Mucosa of gallbladder (tissue), 1 donor: Measurements from ENCODE around the gene GNAL. TPM values are rescaled to one million over a fixed set of nuclear protein-coding genes. Genes with fewer than 3 reads are reported as not detected.
"Not testable (repeated sequence)": the region's sequence is repeated elsewhere in the genome, so short reads cannot be mapped to it uniquely, and the experiment has no call there.

Experiments used
- DNase-seq: peaks from one replicate; pipeline ENCODE4 v3.0.0-alpha.2; 2020; ENCODE audit warnings: low spot score
- total RNA-seq: library from RNA; stranded (reverse); gene quantifications from one replicate; pipeline ENCODE4 v1.2.1, GENCODE V29; 2021
- donor health status: DM: no; HTN: no; CAD: no.

GNAL gene
- total RNA-seq, 1 donor from 2014 or later: 3.9 TPM

DNA sequence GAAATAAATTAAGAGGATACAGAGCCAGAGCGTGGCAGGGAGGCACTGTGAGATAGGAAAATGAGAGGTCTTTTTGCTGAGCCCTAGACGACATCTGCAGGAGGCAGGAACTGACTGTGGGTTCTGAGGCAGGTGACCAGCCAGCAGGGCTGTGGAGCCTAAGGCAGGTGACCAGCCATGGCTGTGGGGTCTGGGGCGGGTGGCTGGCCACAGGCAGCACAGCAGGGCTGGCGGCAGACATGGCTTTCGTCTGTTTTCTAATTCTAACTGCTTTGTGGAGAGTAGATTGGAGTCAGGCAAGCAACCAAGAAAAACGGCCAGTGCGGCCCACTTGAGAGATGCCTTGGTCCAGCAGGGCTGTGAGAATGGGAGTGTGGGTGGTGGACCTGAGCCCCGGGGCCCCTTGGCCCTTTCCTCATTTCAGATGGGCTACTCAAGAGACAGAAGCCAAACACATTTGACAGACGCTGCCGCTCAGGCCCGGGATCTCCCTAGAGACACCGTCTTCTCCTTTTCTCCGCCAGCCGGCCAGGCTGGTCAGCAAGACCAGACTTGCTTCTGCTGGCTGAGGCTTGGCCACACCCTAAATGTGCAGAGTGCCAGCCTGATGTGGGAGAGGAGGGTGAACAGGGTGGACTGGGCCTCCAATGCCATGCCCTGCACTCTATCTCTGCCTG lies 19.7 kb upstream of the GNAL start:
- DNase-seq: peak; percentile 6

DNA sequence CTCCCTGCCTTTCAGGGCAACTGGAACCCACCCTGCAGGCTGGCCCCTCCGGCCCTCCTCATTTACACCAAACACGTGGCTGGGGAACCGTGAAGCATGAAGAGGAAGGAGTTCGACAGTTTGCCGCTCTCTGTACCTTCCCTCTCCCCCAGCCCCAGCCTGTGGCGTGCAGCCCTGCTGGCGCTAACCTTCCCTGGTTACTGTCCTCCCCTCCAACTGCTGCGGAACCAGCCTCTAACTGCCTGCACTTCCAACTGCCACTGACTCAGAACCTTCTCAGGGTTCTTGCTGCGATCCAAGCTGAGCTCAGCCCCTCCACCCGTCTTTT lies 19.2 kb upstream of the GNAL start:
- peak; percentile 5 for DNase-seq

DNA sequence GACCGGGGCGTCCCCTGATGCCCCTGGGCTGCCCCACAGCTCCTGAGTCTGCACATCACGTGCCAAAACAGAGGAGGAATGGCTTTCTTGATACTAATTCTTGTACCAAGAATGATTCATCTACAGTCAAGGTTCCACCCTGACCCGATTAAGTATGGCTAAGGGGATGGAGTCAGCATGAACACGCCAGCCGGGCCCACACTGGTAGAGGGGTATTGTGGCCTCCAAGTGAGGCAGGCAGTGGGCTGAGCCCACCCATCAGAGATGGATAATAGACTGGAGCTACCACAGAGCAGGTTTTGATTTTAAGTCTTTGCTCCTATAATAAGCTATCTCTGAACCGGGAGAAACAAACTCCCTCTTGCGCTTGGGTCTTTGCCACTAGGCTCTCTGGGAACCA lies 17.9 kb upstream of the GNAL start:
- peak; percentile 5 for DNase-seq

DNA sequence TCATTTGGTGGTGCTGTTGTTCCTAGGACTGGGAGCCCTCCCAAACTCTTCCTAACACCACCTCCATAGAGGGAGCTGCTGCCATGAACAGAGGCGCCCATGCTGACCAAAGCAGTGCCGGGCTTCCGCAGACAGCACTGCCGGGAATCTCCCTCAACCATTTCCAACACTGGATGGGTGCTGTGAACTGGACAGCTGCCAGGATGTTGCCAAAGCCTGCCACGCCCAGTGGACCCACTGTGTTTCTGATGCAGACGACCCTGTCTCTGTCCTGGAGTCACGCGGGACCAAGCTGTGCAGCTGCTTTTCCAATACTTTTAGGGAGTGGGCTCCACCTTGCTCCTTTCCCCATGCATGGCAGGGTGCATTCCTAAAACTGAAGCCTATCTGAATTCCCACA lies 16.9 kb upstream of the GNAL start:
- no peak for DNase-seq

DNA sequence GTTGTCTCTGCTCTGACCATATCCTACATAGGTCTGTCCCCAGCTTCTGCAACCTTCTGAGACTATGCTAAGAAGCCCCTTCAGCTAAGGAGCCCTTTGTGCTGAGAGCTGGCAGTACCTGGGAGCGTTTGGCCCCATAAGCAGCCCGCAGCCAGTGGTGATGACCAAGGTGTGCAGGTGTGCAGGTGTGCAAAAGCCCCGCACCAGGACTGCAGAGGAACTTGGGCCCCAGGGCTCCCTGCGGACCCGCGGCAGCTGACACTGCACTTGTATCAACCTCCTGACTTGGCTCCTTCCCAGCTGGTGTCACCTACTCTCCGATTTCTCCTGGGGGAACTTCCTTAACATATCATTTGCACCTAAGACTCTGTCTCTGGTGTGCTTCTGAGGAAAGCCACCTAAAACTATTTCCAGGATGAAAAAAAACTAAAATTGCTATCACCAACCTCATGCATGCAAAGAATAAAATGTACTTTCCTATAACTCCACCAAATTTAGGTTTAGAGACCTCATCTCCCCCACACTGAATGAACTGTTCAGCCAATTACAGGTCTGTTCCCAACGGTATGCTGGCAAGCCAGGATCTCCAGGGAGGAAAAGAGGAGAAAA lies 16.1 kb upstream of the GNAL start:
- no peak for DNase-seq

- DNase-seq: no peak
Observed at GRCh38 chr18:11673560-11673959, 15.5 kb upstream of the GNAL start.

DNA sequence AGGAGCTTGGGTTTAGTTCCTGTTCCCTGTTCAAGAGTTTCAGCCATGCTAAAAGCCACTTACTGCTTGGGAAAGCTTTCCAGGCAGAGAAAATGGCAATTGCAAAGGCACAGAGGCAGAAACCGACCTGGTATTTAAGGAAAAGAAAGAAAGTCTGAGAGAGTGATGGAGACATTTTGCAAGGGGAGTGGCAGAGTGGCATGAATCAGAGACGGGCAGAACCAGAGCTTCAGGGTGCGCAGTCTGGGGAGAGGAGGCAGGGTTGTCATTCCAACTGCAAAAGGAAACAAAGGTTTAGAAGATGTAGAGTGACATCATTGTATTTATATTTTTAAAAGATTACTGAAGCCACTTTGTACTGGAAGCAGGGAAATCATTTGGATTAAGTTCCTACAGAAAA lies 14.9 kb upstream of the GNAL start:
- no peak for DNase-seq

DNA sequence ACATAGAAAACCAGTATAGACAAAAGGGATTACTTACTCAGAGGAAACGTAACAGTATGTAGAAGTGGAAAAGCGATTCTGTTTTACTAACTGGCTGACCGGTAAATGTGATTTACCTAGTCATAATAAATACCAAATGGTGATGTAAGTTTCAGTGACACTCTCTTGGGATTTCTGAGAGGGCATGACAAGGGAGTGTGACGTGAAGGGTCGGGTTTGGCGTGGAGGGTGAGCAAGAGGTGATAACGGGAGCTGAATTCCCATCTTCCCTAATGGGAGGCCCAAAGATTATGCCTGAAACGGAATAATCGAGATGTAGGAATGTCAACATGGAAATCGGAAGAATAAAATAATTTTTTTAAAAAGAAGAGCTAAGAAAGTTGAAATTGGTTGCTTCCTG lies 12.7 kb upstream of the GNAL start:
- no peak for DNase-seq

- no peak for DNase-seq
Observed at GRCh38 chr18:11676867-11677266, 12.2 kb upstream of the GNAL start.

- DNase-seq: no peak
Observed at GRCh38 chr18:11678211-11678610, 10.9 kb upstream of the GNAL start.

DNA sequence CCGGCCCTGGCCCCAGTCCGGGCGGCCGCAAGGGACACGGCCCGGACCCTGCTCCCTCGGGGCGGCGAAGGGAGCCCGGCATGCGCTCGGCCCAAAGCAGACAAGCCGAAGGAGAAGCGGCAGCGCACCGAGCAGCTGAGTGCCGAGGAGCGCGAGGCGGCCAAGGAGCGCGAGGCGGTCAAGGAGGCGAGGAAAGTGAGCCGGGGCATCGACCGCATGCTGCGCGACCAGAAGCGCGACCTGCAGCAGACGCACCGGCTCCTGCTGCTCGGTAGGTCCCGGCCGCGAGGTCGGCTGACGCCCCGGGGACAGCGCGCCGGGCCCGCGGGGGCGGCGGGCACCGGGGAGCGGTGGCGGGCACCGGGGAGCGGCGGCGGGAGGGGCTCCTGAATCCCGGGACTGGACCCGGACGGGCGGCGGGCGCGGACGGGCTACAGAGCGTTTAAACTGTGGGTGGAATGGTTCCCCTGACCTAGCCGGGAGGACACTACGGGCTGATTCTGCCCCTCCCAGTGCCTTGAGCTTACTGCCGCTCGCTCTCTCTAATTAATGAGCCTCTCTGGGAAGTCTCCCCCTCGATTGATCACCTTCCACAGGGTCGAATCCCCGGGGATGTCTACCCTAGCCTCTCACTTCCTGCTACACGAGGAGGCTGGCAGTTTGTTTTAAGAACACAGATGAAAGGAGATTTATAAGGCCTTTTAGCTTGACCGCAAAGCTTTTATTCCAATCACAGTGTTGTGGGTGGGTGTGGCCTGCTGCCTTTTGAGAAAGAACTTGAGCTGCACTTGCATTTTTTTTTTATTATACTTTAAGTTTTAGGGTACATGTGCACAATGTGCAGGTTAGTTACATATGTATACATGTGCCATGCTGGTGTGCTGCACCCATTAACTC lies 853 bp downstream of the GNAL start:
- DNase-seq: peak; percentile 10

DNA sequence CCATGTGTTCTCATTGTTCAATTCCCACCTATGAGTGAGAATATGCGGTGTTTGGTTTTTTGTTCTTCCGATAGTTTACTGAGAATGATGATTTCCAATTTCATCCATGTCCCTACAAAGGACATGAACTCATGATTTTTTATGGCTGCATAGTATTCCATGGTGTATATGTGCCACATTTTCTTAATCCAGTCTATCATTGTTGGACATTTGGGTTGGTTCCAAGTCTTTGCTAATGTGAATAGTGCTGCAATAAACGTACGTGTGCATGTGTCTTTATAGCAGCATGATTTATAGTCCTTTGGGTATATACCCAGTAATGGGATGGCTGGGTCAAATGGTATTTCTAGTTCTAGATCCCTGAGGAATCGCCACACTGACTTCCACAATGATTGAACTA lies 1.6 kb downstream of the GNAL start:
- not testable (repeated sequence) for DNase-seq

- DNase-seq: no peak
Observed at GRCh38 chr18:11695736-11696135, 6.7 kb downstream of the GNAL start.

DNA sequence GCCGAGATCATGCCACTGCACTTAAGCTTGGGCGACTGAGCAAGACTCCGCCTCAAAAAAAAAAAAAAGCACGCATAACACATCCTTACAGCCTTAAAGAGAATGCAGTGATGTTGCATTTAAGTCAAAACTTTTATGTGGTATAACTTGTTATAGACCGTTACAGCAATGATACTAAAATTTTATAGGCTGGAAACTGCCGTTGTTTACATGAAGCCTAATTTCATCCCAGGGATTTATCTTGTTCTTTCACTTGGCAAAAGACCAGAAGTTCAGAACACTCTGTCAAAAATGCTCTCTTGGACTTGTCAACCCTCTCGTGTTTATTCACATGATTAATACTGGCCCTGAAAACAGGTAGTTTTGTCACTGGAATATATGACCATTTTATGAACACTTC lies 7.4 kb downstream of the GNAL start:
- DNase-seq: no peak

GRCh38 chr18:11700876-11701275 lies 11.8 kb downstream of the GNAL start:
- no peak for DNase-seq

DNA sequence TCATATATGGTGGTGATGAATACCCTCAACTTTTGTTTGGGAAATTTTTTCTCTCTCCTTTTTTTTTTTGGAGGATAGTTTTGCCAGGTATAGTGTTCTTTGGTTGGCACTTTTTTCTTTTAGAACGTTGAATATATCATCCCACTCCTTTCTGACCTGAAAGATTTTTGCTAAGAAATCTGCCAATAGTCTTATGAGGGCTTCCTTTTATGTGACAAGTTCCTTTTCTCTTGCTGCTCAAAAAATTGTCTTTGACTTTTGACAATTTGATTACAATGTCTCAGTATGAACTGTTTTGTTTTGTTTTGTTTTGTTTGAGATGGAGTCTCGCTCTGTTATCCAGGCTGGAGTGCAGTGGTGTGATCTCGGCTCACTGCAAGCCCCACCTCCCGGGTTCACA lies 21.5 kb downstream of the GNAL start:
- no peak for DNase-seq

DNA sequence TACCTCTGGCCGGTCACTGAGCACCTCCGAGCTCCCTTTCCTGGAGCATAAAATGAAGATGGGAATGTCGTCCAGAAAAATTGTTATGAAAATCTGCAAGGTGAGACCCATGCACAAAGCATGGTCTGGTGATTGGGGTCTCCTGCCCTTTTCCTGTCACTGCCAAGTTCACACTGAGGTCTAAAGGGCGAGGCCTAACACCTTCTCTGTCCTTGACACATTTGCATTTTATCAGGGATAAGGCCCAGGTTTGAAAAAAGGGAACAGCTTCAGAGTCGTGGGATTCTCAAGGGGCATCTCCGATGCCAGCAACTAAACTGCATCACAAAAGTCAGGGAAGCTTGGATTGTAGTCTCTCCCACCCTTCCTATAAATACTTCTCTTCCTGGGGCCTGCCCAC lies 24.7 kb downstream of the GNAL start:
- DNase-seq: no peak

DNA sequence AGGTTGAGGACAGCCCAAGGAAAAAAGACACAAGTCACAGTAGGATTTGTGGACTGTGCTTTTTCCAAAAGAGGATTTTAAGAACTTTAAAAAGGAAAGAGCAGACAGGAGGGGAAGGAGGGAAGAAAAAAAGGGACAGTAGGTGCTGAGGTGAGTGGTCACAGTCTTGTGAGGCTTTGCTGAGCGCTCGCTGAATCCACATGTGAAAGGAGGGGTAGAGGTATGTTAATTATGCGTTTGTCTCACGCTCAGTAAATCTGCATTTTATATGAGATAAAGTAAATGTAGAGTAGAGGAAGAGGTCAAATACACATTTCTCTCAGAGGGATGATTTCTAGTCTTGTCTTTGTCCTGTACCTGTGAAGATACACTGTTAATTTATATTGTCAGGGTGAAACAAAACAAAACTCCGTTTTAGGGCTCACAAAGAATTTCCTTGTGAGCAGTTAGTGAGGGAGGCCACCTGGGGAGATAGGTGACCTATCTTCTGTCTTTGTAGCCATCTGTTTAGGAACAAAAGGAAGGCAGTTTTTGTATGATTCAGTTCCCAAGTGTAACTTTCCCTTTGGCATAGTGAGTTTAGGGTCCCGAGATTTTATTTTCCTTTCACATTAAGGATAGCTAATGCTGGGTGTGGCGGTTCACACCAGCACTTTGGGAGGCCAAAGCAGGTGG lies 25.3 kb downstream of the GNAL start:
- no peak for DNase-seq

DNA sequence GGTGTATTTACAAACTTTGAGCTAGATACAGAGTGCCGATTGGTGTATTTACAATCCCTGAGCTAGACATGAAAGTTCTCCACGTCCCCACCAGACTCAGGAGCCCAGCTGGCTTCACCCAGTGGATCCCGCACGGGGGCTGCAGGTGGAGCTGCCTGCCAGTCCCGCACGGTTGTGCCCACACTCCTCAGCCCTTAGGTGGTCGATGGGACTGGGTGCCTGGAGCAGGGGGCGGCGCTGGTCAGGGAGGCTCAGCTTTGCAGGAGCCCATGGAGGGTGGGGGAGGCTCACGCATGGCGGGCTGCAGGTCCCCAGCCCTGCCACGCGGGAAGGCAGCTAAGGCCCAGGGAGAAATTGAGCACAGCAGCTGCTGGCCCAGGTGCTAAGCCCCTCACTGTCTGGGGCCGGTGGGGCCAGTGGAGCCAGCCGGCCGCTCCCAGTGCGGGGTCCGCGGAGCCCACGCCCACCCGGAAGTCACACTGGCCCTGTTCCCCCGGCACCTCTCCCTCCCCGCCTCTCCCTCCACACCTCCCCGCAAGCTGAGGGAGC lies 27.8 kb downstream of the GNAL start:
- not testable (repeated sequence) for DNase-seq

DNA sequence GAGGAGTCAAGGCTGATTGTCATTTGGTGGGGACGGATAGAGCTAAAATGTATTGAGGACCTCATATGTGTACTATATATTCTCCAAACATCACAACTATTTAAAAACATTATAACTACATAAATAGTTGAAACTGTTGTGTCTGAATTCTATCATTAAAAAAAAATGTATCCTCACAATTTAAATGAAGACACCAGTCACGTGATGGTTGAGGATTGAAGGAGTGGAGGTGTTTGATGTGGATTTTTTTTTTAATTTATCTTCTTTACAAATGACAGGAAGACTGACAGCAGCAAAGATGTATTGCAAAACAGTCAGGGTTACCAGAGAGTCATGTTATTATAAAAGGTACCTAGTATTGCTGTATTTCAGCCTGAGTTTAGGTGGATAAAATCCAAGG lies 30.0 kb downstream of the GNAL start:
- DNase-seq: no peak

DNA sequence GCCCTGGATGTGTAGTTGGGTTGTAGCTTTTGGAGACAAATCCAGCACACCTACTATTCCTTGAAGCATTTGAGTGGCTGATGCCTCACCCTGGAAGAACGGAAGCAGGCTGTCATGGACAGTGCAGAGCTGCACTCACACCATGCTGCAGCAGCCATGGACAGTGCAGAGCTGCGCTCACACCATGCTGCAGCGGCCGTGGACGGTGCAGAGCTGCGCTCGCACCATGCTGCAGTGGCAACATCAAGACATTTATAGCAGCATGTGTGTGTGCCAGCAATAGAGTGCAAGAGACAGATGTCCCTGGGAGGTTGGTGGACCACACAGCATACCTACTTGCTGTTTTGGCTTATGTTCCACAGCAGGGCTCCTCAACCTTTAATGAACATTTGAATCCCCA lies 30.6 kb downstream of the GNAL start:
- DNase-seq: no peak

- no peak for DNase-seq
Observed at GRCh38 chr18:11721720-11722119, 32.7 kb downstream of the GNAL start.
